HG03439 (cell line): Measurements from ENCODE around the gene TK2.
A peak's percentile ranks its signal among the peaks of the same experiment; 100 is the strongest.
"Not testable (repeated sequence)": the region's sequence is repeated elsewhere in the genome, so short reads cannot be mapped to it uniquely, and the experiment has no call there.

Source experiments
- ATAC-seq: cut with Tn5 transposase; IDR thresholded peaks from one replicate; pipeline ENCODE4 v1.9.1; 2021; ENCODE audit warnings: mild to moderate bottlenecking, moderate library complexity; ENCODE audit not compliant: unreplicated experiment

Gene TK2

DNA sequence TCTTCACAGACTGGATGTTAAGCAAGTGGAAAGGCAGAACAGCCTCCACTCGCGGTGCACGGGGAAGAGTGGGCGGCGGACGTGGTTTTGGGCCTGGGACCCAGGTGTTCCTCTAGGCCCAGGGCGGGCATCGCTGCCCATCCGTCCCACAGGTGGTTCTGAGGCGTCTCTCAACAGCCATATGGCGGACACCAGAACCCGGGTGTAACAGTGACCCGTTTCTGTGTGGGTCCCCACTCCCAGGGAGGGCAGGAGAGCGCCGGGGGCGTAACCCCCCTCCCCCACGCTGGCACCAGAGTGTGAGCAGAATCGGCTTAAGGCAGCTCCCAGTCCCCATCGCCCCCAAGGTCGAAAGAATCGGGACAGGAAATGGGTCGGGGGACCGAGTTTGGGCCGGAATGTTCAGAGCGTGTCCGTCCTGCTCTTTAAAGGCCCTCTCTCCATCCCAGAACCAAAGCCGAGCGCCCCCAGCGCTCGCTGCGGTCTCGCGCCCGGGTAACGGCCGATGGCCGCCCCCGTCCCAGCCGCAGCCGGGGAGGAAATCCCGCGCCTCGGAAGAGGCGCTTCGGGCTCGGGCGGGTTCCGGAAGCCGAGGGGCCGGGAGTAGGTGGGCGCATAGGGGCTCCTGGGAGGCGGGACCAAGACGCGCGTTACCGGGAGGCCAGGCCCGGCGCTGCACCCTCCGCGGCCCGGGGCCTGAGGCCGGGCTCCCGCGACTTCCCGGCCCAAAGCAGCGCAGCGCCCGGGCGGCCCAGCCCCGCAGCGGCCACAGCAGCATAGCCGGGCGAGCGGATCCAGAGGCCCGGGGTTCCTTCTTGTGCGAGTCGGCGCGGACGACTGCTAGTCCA, at the start of gene TK2:
TSS of gene TK2 (minus strand) at position 839 of the 848 bp plus-strand sequence. CDS start at position 778, 61 bp downstream.
- peak; percentile 40 for ATAC-seq

DNA sequence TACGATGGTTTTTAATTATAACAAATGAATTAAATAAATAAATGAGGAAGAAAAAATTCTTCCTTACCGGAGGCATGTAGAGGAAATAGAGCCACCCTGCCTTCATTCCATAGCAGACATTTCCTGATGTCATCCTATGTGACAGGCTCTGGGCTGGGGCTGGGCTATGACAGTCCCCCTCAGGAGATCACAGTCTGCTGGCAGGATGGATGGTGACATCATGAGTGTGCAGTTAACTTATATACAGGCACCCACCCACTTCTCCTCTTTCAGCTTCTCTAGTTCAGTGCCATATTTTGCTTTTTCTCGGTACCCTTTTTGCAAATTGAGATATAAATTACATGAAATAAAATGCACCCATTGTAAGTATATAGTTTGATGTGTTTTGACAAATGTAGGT, 48.2 kb upstream of the TK2 start:
- no peak for ATAC-seq

DNA sequence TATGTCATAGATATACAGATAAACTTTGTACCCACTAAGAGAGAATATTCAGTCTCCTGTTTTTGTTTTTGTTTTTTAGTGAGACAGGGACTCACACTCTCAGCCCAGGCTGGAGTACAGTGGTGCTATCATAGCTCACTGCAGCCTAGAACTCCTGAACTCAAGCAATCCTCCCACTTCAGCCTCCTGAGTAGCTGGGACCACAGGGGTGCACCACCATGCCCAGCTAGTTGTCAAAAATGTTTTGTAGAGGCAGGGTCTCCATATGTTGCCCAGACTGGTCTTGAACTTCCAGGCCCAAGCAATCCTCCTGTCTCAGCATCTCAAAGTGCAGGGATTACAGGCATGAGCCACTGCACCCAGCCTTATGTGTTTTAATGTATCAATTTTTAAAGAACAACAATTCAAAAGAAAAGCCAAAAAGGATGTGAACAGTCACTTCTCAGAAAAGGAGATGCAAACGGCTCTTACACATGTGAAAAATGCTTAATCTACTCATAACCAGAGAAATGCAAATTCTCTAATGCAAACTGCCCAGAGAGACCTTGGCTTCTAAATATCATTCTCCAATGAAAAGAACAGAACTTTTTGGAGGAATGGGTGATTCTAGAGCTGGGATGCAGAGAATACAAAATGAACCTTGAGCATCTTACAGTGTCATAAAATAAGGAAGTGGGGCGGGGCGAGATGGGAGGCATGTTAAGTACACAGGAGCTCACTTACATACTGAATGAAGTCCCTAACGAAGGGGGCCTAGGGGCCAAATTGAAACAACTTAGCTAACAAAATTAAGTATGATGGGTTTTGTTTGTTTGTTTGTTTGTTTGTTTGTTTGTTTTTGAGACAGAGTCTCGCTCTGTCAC, 47.3 kb upstream of the TK2 start:
- ATAC-seq, result no peak

DNA sequence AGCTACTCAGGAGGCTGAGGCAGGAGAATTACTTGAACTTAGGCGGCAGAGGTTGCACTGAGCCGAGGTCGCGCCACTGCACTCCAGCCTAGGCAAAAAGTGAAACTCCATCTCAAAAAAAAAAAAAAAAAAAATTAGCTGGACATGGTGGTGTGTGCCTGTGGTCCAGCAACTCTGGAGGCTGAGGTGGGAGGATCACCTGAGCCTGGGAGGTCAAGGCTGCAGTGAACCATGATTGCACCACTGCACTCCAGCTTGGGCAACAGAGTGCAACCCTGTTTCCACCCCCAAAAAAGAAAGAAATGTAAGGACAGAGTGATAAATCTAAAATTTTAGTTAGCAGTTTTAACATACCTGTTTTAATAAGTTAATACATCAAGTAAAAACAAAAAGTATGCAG, 46.6 kb upstream of the TK2 start:
- not testable (repeated sequence) for ATAC-seq

DNA sequence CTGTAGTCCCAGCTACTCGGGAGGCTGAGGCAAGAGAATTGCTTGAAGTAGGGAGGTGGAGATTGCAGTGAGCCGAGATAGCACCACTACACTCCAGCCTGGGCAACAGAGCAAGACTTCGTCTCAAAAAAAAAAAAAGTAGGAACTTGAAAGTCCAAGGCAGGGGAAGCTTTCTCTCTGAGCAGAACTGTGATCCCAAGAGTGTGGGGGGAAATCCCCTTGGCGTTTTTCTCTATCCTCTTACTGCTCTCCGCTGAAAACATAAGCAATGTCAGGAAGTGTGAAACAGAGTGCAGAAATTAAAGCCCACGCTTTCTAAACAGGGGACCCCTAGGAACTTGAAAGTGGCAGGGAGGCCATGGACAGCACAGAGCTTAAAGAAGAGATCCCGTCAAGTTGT, 44.8 kb upstream of the TK2 start:
- no peak for ATAC-seq

DNA sequence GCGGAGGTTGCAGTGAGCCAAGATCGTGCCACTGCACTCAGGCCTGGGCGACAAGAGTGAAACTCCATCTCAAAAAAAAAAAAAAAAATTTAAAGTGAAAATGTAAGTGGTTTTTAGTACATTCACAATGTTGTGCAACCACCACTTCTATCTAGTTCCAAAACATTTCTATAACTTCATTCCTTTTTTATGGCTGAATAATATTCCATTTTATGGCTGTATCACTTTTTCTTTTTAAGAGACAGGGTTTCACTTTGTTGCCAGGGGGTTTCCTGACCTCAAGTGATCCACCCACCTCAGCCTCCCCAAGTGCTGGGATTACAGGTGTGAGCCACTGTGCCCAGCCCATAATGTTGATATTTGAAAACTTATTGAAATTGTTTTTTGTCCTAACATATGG, 42.9 kb upstream of the TK2 start:
- ATAC-seq, result no peak

DNA sequence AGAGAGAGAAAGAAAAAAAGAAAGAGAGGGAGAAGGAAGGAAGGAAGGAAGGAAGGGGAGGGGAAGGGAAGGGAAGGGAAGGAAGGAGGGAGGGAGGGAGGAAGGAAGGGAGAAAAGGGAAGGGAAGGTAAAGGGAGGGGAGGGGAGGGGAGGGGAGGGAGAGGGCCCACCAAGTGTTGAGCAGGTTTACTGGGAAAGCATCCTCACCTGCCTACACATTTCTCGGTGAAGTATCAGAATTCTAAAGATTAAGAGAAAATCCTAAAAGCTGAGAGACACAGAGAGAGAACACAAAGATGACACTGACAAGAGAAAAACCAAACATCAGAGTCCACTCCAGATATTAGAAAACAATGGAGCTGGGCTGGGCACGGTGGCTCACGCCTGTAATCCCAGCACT, 42.3 kb upstream of the TK2 start:
- no peak for ATAC-seq

DNA sequence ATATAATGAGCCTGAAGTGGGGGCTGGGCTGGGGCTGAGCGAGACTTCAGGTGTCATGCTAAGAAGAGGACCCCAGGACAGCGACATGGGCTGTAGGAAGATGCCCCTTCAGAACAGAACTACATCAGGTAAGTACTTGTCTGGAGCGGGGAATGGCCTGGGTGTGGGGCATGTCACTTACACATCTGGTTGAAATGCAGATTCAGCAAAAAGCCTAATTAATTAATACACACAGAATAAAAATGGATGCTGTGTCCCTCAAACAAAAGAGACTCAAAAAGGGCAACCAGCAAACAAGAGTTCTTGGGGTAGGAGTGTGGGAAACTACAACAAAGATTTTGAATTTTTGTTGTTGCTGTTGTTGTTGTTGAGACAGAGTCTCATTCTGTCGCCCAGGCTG, 41.1 kb upstream of the TK2 start:
- ATAC-seq, result no peak

DNA sequence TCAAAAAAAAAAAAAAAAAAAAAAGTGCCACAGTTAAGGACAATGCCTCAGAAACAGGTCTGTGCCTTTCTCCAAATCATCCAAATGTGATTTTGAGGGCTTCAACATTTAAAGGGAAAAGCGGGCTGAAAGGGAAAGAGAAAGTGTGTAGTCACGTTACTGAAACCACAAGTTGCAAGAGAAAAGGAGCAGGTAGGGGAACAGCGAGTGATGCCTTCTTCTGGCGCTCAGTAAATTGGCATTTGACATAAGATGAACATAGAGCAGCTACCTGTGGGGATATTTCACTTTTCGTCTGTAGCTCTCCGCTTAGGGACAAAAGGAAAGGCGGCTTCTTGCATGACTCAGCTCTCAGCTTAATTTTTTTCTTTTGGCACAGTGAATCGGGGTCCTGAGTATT, 40.4 kb upstream of the TK2 start:
- ATAC-seq, result no peak

DNA sequence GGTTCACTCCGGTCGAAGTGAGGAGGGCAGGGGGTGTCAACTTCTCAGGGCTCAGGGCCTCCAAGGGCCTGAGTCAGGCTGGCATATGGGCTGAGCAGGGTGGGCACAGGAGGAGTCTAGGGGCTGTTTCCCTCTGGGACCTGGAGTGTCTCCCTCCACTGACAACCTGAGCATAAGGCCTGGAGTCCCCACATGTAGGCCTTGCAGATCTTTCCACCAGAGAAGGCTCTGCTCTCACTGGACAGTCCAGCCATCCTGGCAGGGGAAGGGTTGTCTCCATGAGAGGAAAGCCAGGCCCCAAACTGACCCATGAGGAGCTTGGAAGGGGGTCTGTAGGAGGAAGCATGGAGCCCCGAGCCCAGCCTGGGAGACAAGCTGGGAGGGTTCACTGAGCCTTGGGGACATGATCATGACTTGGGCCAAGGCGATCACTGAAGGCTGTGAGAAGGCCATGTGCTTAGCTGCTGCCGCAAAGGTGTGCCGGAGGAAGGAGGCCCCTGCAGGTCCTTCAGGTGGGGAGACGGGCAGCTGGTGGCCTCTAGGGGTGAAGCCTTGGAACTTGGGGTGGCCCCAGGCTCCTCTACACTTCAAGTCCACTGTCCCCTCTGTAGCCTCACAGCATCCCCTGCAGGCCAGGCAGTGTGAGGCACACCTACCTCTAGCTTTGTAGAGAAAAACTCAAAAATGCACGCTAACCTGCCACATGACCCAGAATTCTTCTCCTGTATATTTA, 39.2 kb upstream of the TK2 start:
- peak; percentile 80 for ATAC-seq

DNA sequence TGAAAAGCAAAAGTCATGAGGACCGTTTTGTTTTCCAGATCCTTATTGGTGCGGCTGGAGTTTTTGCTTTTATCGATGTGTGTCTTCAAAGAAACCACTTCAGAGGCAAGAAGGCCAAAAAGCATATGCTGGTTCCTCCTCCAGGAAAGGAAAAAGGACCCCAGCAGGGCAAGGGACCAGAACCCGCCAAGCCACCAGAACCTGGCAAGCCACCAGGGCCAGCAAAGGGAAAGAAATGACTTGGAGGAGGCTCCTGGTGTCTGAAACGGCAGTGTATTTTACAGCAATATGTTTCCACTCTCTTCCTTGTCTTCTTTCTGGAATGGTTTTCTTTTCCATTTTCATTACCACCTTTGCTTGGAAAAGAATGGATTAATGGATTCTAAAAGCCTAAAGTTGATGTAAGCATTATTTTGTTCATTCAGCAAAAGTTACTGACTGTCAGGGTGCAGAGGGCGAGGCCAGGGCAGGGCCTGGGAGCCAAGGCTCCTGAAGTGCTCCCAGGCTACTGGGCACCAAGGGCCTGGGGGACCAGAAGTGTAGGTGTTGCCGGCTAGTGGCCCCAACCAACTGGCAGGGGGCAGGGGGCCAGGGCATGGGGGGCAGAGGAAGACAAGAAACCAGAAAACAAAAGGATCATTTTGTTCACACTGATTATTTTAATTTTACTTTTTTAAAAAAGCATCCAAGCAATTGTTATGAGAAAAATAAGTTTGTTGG, 38.1 kb upstream of the TK2 start:
- ATAC-seq, result no peak

DNA sequence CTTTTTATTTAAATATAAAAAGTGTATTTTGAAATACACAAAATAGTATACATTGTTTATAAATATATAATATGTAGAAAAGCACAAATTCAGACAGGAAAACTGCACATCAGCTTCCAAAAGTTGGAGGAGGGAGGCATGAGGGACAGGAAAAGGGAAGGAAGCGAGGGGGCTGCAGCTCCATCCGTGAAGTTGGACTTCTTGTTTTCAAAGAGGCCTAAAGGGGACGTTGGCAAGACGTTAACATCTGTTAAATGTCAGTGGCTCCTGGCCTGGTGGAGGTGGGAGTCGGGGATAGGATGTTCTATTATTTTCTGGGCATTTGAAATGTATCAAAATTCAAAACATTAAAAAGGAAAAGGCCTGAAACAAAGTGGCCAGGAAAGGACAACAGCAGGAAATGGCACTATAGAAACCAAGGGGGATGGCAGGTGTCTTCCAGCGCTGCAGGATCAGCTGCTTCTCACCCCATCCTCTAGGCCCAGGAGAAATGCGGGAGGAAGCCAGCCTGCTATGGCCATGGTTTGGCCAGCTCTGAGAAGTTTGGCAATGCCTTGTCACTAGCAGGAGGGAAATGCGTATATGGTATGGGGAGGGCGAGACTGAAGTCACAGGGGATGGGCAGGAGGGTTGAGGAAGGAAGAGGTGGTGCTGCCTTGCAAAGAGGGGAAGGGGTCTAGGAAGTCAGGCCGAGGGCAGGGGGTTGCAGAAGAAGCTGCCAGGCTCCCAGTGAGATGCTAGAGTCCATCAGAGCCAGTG, 35.7 kb upstream of the TK2 start:
- no peak for ATAC-seq

DNA sequence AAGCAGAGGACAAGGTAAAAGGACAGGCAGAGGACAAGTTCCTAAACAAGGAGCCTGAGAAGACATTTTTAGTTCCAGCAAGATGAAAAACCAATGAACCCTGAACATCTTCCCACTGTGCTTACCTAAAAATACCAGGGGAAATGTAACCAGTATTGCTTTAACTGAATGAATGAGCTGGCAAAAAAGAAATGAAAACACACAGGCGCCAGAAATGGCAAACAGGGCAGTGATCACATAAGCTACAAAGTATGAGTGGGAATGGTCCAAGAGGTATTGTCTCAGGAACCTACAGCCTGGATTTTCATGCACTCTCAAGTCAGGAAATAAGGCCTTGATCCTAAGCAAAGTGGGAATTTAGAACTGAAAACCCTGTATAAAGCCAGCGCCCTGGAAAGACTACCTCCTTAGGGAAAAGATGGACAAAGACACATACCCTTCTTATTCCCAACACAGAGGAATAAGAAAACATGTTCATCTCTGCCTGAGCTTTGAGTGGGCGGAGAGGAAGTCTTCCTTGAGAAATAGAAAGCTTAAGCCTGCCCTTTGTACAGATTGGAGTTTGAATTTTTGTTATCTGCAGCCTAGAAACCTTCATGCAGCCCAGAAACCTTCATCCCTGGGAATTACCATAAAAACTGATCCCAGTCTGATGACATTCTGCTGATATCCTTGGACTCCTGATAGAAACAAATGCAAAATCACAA, 31.5 kb upstream of the TK2 start:
- no peak for ATAC-seq

DNA sequence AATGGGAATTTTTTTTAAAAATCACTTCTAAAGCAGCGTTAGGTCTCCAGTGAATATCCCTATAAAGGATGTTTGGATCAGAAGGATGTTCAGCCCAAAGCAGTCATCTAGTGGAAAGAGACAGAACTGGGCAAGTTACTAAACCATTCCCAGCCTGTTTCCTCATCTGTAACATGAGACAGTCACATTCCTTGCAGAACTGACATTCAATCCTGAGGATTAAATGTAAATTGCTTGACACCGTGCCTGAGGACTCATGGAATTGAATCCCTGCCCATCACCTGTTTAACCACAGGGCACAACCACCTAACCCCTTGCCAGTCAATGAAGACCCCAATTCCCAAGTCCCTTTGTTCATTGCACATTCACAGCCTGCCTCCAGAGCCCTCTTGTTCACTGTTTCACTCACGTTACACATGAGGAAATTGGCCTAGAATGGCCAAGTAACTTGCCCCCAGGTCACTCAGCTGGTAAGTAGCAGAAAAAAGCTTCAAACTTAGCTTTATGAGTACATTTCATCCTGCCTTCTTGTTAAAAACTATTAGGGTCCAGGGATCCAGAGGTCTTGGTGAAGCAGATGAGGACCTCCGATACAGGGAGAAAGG, 30.8 kb upstream of the TK2 start:
- no peak for ATAC-seq

DNA sequence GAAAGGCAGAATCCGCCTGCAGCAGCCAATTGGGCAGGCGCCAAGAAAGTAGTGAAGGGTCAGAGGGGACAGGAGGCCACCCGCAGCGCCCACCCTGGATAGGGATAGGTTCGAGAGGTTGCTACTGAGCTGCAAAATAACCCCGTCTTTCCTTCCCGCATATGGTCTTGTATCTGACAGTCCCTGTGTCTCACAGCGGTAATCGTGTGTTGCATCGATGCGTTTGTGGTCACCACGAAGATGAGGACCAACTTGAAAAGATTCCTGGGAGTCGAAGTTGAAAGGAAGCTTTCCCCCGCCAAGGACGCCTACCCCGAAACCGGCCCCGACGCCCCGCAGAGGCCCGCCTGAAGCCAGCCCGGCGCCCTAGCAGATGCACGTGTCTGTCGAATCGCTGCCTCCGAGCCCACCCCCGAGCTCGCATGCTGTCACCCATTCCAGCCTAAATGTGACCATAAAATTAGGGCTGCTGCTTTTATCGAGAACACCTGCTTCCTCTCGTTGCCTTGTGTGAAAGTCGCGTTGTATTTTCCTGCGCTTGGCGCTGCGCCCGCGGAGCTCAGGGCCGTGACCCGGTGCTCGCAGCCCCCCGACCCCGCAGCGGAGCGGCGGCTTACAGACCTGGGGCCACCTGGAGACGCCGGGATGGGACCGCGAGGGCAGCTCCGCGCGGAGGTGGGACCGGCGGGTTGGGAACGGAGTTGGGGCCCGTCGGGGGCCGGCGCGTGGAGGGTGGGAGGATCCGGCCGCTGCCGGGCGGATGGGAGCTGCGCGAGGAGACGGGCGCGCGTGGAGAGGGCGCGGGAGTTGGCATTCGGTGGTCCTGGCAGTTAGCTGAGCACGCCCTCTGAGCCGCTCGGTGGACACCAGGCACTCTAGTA, 29.0 kb upstream of the TK2 start, which contains the start of gene CMTM2:
TSS of gene CMTM2 (plus strand) at position 813 of the 881 bp plus-strand sequence. CDS start 145 bp downstream, outside the sequence.
- no peak for ATAC-seq

DNA sequence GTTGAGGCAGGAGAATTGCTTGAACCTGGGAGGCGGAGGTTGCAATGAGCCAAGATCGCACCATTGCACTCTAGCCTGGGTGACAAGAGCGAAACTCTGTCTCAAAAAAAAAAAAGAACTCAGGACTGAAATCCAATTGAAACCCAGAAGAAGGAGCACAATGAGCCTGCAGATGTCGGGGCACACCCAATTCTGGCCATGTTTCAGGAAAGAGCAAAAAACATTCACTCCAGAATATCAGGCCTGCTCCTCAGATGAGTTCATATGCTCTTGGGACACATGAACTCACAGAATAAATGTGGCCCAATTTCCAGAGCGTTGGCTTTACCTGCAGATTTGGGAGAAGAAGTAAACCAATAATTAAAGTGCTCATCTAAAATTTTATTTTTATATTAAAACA, 26.4 kb upstream of the TK2 start:
- no peak for ATAC-seq

DNA sequence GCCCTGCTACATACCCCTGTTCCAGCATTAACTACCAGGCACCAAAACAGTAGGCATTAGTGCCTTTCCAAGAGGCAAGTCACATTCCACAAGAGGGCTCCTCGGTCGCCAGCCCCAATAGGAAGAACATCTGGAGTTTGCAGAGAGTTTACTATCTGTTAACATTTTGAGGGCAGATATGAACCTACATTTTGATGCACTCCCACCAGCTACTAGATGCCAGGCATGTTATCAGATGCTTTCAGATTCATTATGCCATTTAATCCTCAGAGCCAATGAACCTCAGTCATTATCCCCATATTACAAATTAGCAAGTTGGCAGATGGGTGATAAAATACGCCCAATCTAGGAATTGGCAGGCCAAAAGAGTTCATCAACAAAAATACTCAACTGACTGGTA, 25.1 kb upstream of the TK2 start:
- no peak for ATAC-seq

DNA sequence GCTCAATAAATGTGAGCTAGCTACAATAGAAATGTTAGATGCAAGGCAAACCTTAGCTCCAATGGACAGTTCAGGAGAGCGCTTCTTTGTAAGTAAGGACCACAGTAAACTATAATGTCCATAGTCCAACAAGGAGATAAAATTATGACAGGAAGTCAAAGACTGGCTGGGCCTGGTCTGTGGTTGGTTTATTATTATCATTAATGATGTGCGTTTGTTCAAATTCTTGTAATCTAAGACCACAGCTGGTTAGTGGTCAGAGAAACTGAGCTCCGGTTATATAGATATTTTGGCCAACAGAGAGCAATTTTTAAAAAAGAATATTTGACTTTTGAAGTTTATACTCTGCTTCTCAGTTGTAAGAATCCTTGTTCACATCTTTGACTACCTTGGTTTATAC, 24.6 kb upstream of the TK2 start:
- ATAC-seq, result no peak
